Heart left ventricle (tissue), 16 donors: Measurements from ENCODE around the gene SYT12. TPM values are rescaled to one million over a fixed set of nuclear protein-coding genes. Genes with fewer than 3 reads are reported as not detected.
A peak's percentile ranks its signal among the peaks of the same experiment; 100 is the strongest.

Source experiments
- ATAC-seq, 4 donors: fragments of 200-7000 bp; cut with Tn5 transposase; one replicate each; pipeline ENCODE4 v1.9.1; 2020 to 2022; ENCODE audit warnings: moderate library complexity in 4 of 4, mild to moderate bottlenecking in 3 of 4, moderate number of reproducible peaks in 1 of 4
- DNase-seq, 5 donors: peaks; one replicate each; pipeline ENCODE4 v3.0.0-alpha.2; 2020
- H3K27ac ChIP-seq, 12 donors: fragments of 200-600 bp; sonication (generic) in 4 of 12; one replicate each; pipeline versions ENCODE4 v1.5.0 to v1.8.0; 2016 to 2022; ENCODE audit warnings: mild to moderate bottlenecking in 2 of 12
- H3K27me3 ChIP-seq, 9 donors: fragments of 200-600 bp; sonication (generic) in 2 of 9; one replicate each; pipeline versions ENCODE4 v1.5.1 to v1.8.0; 2016 to 2022; ENCODE audit warnings: mild to moderate bottlenecking in 3 of 9
- H3K36me3 ChIP-seq, 9 donors: fragments of 200-600 bp; sonication (generic) in 2 of 9; one replicate each; pipeline versions ENCODE4 v1.5.0 to v1.8.0; 2018 to 2022; ENCODE audit warnings: mild to moderate bottlenecking in 2 of 9
- H3K4me1 ChIP-seq, 12 donors: fragments of 200-600 bp; sonication (generic) in 4 of 12; one replicate each; pipeline versions ENCODE4 v1.5.0 to v1.8.0; 2016 to 2022; ENCODE audit warnings: mild to moderate bottlenecking in 3 of 12
- H3K4me3 ChIP-seq, 12 donors: fragments of 200-600 bp; sonication (generic) in 4 of 12; one replicate each; pipeline versions ENCODE4 v1.5.0 to v1.8.0; 2017 to 2022; ENCODE audit warnings: mild to moderate bottlenecking in 9 of 12, moderate library complexity in 4 of 12
- H3K9me3 ChIP-seq, 12 donors: fragments of 200-600 bp; sonication (generic) in 4 of 12; one replicate each; pipeline versions ENCODE4 v1.5.0 to v1.8.0; 2016 to 2022; ENCODE audit warnings: mild to moderate bottlenecking in 1 of 12
- CTCF ChIP-seq, 12 donors: fragments of 200-600 bp; sonication (generic) in 4 of 12; IDR thresholded peaks; one replicate each; pipeline versions ENCODE4 v1.5.0 to v1.8.0; 2018 to 2022; ENCODE audit warnings: antibody characterized with exemption in 12 of 12, mild to moderate bottlenecking in 5 of 12
- POLR2A ChIP-seq, 2 donors: fragments of 450-650 bp; IDR thresholded peaks; one replicate each; pipeline ENCODE4 v1.6.1; 2017; ENCODE audit warnings: antibody characterized with exemption in 2 of 2, mild to moderate bottlenecking in 2 of 2, moderate library complexity in 2 of 2
- WGBS, 4 donors: extraction: QIAGEN DNeasy Blood & Tissue Kit in 2 of 4; methylation state at CpG; one replicate each; pipeline versions ENCODE4 v1.1.5 to v1.1.7; 2013 to 2018; 5-methylcytosine and 5-hydroxymethylcytosine counted together
- intact Hi-C, 10 donors: fragments of 100-400 bp; cut with DNase I; formaldehyde crosslinking; loops; one replicate each; pipeline versions ENCODE4 v1.11.1 to v1.14.2; 2022
- polyA plus RNA-seq, 2 donors: library from polyadenylated mRNA; stranded (reverse); fragments of 200-250 nt; gene quantifications; one replicate each; pipeline ENCODE4 v1.2.3, GENCODE V29; 2013
- total RNA-seq, 9 donors: library from RNA; depleted of rRNA in 2 of 9; stranded (reverse); fragments of >200 nt in 2 of 9; fragmentation: NEBNext Ultra II Directional in 3 of 9; extraction: Animal tissue kit (Norgen Biotek cat#: 25700) in 3 of 9; gene quantifications; one replicate each; pipeline versions ENCODE4 v1.1.0 to v1.2.4, GENCODE V29; 2016 to 2023
- donor health status: ischemic (EF 13 %, LVEDD 7.1; RV severe dilation, severe dysfunction).
- donor health status: healthy with polysubstance abuse.
- donor health status: DM: no; HTN: yes; CAD: no.
- donor health status: DM: no; HTN: no; CAD: no.
- donor health status: ischemic (EF 25% LVEDD 6.9; RV normal size, moderate dysfunction).
- donor health status: ischemic (EF 25% LVEDD 5.7; RV mildly dilated, moderate dysfunction).
- donor health status: healthy.
- donor health status: DM: yes; HTN: yes; CAD: no.
- donor health status: ischemic (EF 35%, LVEDD 5.7; RV mildly dilated, moderate dysfunction).
- donor health status: nonischemic (EF 11% LVEDD 7.7; RV severe dilation, severe dysfunction).
- donor health status: DM: yes; HTN: yes; CAD: no.
- donor health status: PGD.
- donor health status: ischemic (EF 29% LVEDD 5.4; RV normal size, mild dysfunction).
- donor health status: nonischemic (EF 23%, LVEDD 6.1; RV moderate dilation, normal function).

The SYT12 gene
- total and polyA plus RNA-seq, 11 donors: 0.04 to 2.2 (median 0.40) TPM; not detected in 2

- intact Hi-C loops: no loop called here
- Histone ChIP-seq H3K4me3 (no peak overlapping the region), H3K36me3 (no peaks in the 10 kb centered on the region), H3K27ac (no peak overlapping the region), H3K9me3 (peaks cover 0 to 13% (median 8%) of the 10 kb centered on the region in 12 donors), H3K27me3 (no peaks in the 10 kb centered on the region), H3K4me1 (peaks cover 0 to 10% (median 0%) of the 10 kb centered on the region in 12 donors)
- DNase-seq (no peak), ATAC-seq (no peak)
- TF ChIP-seq POLR2A (IDR thresholded peaks at IDR 0.05): no peak
- no peak for TF ChIP-seq CTCF (IDR thresholded peaks at IDR 0.05)
- 75 to 83% (median 78%) methylated on average over 8 to 11 of the region's 11 CpGs for WGBS, 4 donors
Measured at GRCh38 chr11:66975405-66976027, 47.4 kb upstream of the SYT12 start.

- H3K27ac ChIP-seq: no peak overlapping the region
- no peaks in the 10 kb centered on the region for H3K27me3 ChIP-seq
- intact Hi-C loops: no loop called here
- ATAC-seq (peak in 1 of 4 donors; percentile 13), DNase-seq (no peak)
- no peaks in the 10 kb centered on the region for H3K36me3 ChIP-seq
- no peak overlapping the region for H3K4me3 ChIP-seq
- 49 to 63% (median 55%) methylated on average over 7 to 9 of the region's 9 CpGs for WGBS, 4 donors
- peaks cover 0 to 7% (median 0%) of the 10 kb centered on the region in 12 donors for H3K4me1 ChIP-seq
- H3K9me3 ChIP-seq: peaks cover 0 to 13% (median 8%) of the 10 kb centered on the region in 12 donors
- TF ChIP-seq CTCF (IDR thresholded peaks at IDR 0.05) (peak in 10 of 12 donors; percentile 7 to 49 (median 39)), POLR2A (IDR thresholded peaks at IDR 0.05) (no peak)
Measured at GRCh38 chr11:66976028-66976467, 46.9 kb upstream of the SYT12 start.

GRCh38 chr11:66976925-66977324, 46.0 kb upstream of the SYT12 start:
- H3K4me1 ChIP-seq: peaks cover 0 to 10% (median 7%) of the 10 kb centered on the region in 12 donors
- no peaks in the 10 kb centered on the region for H3K27me3 ChIP-seq
- no peak overlapping the region for H3K4me3 ChIP-seq
- H3K9me3 ChIP-seq: peaks cover 0 to 13% (median 8%) of the 10 kb centered on the region in 12 donors
- DNase-seq (no peak), ATAC-seq (no peak)
- no peak overlapping the region for H3K27ac ChIP-seq
- TF ChIP-seq POLR2A (IDR thresholded peaks at IDR 0.05) (no peak), CTCF (IDR thresholded peaks at IDR 0.05) (no peak)
- WGBS, 4 donors: 88 to 96% (median 90%) methylated on average over 5 to 6 of the region's 6 CpGs
- intact Hi-C loops: no loop called here
- no peaks in the 10 kb centered on the region for H3K36me3 ChIP-seq

GRCh38 chr11:66978229-66978628, 44.7 kb upstream of the SYT12 start:
- no peak for TF ChIP-seq POLR2A (IDR thresholded peaks at IDR 0.05)
- TF ChIP-seq CTCF (IDR thresholded peaks at IDR 0.05): no peak
- DNase-seq (no peak), ATAC-seq (no peak)
- 83 to 96% (median 95%) methylated on average over 2 of the region's 2 CpGs for WGBS, 4 donors
- Histone ChIP-seq H3K27me3 (no peaks in the 10 kb centered on the region), H3K36me3 (no peaks in the 10 kb centered on the region), H3K4me3 (no peak overlapping the region), H3K9me3 (peaks cover 0 to 13% (median 8%) of the 10 kb centered on the region in 12 donors), H3K4me1 (peaks cover 0 to 15% (median 11%) of the 10 kb centered on the region in 12 donors), H3K27ac (no peak overlapping the region)
- intact Hi-C loops: no loop called here
